Measurements from ENCODE around the gene SUMF2.
A peak's percentile ranks its signal among the peaks of the same experiment; 100 is the strongest.
"Not testable (repeated sequence)": the region's sequence is repeated elsewhere in the genome, so short reads cannot be mapped to it uniquely, and the experiment has no call there.

The SUMF2 gene

GRCh38 chr7:56063500-56063881 is 595 bp upstream of the SUMF2 start:
- no peak for DNase-seq

- DNase-seq, result not testable (repeated sequence)
Measured at GRCh38 chr7:56066376-56066775, 2.3 kb downstream of the SUMF2 start.

- DNase-seq, result peak; percentile 61 to 76
Measured at GRCh38 chr7:56074371-56074791, 10.3 kb downstream of the SUMF2 start.

GRCh38 chr7:56077681-56078080 is 13.6 kb downstream of the SUMF2 start:
- no peak for DNase-seq

- DNase-seq, result no peak
Measured at GRCh38 chr7:56078196-56078595, 14.1 kb downstream of the SUMF2 start.

- no peak for DNase-seq
Measured at GRCh38 chr7:56079450-56080185, 15.5 kb downstream of the SUMF2 start.

- not testable (repeated sequence) for DNase-seq
Measured at GRCh38 chr7:56080726-56081435, 16.8 kb downstream of the SUMF2 start.

GRCh38 chr7:56081626-56082340 is 17.7 kb downstream of the SUMF2 start:
- no peak for DNase-seq

- no peak for DNase-seq
Measured at GRCh38 chr7:56083150-56083785, 19.2 kb downstream of the SUMF2 start.

GRCh38 chr7:56086761-56087160 is 22.7 kb downstream of the SUMF2 start:
- DNase-seq, result no peak

GRCh38 chr7:56087445-56087844 is 23.4 kb downstream of the SUMF2 start:
- DNase-seq, result no peak

- no peak for DNase-seq
Measured at GRCh38 chr7:56091591-56091990, 27.5 kb downstream of the SUMF2 start.

GRCh38 chr7:56092388-56092787 is 28.3 kb downstream of the SUMF2 start:
- not testable (repeated sequence) for DNase-seq

- DNase-seq, result no peak
Measured at GRCh38 chr7:56092789-56093531, 28.9 kb downstream of the SUMF2 start, which contains the start of gene PHKG1. TSS of gene PHKG1 (minus strand) at chr7:56092952. CDS start at chr7:56088941, 4,011 bp downstream.

GRCh38 chr7:56097700-56098099 is 33.6 kb downstream of the SUMF2 start:
- DNase-seq, result no peak

- not testable (repeated sequence) for DNase-seq
Measured at GRCh38 chr7:56098187-56099008, 34.3 kb downstream of the SUMF2 start.

GRCh38 chr7:56099653-56100052 is 35.6 kb downstream of the SUMF2 start:
- no peak for DNase-seq

- not testable (repeated sequence) for DNase-seq
Measured at GRCh38 chr7:56104138-56104537, 40.1 kb downstream of the SUMF2 start.

GRCh38 chr7:56105508-56105907 is 41.4 kb downstream of the SUMF2 start:
- DNase-seq, result peak; percentile 31 to 53

- peak; percentile 95 to 97 for DNase-seq
Measured at GRCh38 chr7:56106108-56107073, 42.3 kb downstream of the SUMF2 start, which contains the start of gene CHCHD2. TSS of gene CHCHD2 (minus strand) at chr7:56106476. CDS start at chr7:56106413, 63 bp downstream.
